Left cardiac atrium (tissue), 4 donors: ENCODE measurements around the gene PPP2CA. TPM values are rescaled to one million over a fixed set of nuclear protein-coding genes. Genes with fewer than 3 reads are reported as not detected.
"Not testable (repeated sequence)": the region's sequence is repeated elsewhere in the genome, so short reads cannot be mapped to it uniquely, and the experiment has no call there.

ENCODE experiments used
- ATAC-seq, 2 donors: fragments of 200-7000 bp; cut with Tn5 transposase; one replicate each; pipeline ENCODE4 v1.9.1; 2020; ENCODE audit warnings: mild to moderate bottlenecking in 2 of 2, moderate library complexity in 2 of 2
- DNase-seq: peaks from one replicate; pipeline ENCODE4 v3.0.0-alpha.2; 2020
- intact Hi-C, 2 donors: fragments of 100-400 bp; cut with DNase I; formaldehyde crosslinking; loops; one replicate each; pipeline versions ENCODE4 v1.14.1 to v1.15.1; 2022 to 2023
- total RNA-seq, 2 donors: library from RNA; stranded (reverse); fragmentation: NEBNext Ultra II Directional; extraction: Animal tissue kit (Norgen Biotek cat#: 25700); gene quantifications; one replicate each; pipeline ENCODE4 v1.2.1, GENCODE V29; 2021
- donor health status: DM: no; HTN: yes; CAD: no.
- donor health status: DM: no; HTN: yes; CAD: no; lungs with severe emphysema.
- donor health status: DM: yes; HTN: yes; CAD: no.
- donor health status: Dilated cardiomyopathy.

PPP2CA gene
- total RNA-seq, 2 donors from 2014 or later, result 115 to 157 TPM

GRCh38 chr5:134247428-134248224, 21.8 kb upstream of the PPP2CA start:
- intact Hi-C loops, result no loop called here
- ATAC-seq (peak in 1 of 2 donors; percentile 70), DNase-seq (no peak)

DNA sequence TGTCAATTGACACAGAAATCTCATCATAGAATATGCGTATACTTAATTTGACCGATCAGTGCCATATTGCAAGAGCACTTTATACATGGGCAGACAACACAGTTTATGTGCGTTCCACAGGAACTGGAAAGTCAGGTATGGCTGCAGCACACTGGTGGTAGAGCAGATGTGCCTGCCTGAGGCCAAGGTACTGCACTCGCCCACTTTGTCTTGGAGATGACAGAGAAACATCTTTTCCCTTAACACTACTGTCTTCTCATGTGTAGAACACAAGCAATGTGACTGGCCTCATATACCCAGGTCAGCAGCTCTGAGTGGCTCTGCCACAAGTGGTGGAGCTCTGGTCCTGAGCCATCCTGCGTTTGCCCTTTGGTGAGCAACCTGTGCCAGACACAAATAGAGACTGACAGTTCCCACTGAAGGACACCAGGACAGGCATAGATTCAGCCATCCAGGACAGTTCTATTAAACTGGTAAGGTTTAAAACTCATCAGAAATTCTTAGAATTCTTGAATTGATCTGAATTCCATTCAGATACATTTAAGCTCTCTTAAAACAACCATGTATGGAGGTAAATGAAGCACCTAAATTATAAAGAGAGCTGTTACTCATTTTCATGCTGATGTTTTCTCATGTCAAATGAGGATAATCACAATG, 21.0 kb upstream of the PPP2CA start:
- DNase-seq, result no peak
- peak; percentile 46 to 48 for ATAC-seq
- intact Hi-C loops, result no loop called here

- DNase-seq (no peak), ATAC-seq (no peak)
- intact Hi-C loops, result no loop called here
Measured at GRCh38 chr5:134245692-134246091, 19.8 kb upstream of the PPP2CA start.

DNA sequence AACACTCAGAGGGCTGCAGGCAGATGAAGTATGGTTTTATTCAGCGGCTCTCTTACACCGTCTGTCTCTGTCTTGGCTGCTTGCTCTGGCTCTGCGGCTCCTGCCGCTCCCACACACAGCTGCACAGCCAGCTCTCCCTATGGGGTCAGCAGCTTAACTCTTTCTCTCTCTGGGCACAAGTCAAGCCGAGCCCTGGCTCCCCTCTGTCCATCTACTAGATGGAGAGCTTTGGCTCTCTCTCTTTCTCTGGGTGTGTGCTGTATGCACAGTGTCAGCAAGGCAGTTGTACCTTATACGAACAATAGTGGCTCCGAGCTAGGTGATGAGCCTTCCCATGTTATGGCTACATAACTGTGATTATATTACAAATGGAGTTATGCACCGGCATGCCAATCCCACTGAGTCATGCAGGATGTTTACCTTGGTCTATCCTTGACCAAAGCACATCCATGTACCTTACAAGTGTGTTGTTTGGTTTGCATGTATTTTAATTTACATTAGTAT, 19.3 kb upstream of the PPP2CA start:
- DNase-seq (no peak), ATAC-seq (peak in 1 of 2 donors; percentile 68)
- intact Hi-C loops, result no loop called here

DNA sequence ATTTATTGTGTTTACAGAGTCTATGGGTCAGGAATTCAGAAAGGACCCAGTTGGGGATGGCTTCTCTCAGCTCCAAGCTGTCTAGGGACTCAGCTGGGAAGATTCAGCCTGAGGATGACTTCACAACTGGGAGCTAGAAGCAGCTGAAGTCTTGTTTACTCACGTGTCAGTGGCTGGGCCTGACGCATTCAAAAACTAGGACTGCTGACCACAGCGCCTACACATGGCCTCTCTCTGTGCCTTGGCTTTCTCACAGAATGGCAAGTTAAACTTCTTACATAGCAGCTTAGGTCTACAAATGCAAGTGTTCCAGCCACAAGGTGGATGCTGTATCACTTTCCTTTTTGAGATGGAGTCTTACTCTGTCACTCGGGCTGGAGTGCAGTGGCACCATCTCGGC, 16.3 kb upstream of the PPP2CA start:
- peak; percentile 34 for DNase-seq
- ATAC-seq, result peak in 1 of 2 donors; percentile 73
- intact Hi-C loops, result no loop called here

GRCh38 chr5:134240421-134240962, 14.6 kb upstream of the PPP2CA start:
- intact Hi-C loops, result no loop called here
- DNase-seq (no peak), ATAC-seq (peak; percentile 56 to 79)

DNA sequence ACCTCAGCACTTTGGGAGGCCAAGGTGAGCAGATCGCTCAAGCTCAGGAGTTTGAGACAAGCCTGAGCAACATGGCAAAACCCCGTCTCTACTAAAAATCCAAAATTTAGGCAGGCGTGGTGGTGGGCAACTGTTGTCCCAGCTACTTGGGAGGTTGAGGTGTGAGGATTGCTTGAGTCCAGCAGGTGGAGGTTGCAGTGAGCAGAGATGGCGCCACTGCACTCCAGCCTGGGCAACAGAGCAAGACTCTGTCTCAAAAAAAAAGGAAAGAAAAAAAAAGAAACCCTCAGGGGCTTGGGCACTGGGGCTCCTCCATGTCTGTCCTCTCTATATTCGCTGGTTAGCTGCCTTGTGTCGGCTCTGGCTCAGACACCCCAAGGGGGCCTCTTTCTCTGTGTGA, 10.9 kb upstream of the PPP2CA start:
- intact Hi-C loops, result no loop called here
- no peak for DNase-seq
- ATAC-seq, result no peak

- intact Hi-C loops, result no loop called here
- peak; percentile 62 to 82 for ATAC-seq
- no peak for DNase-seq
Measured at GRCh38 chr5:134236318-134236717, 10.4 kb upstream of the PPP2CA start.

GRCh38 chr5:134228624-134229023, 2.8 kb upstream of the PPP2CA start:
- ATAC-seq (no peak), DNase-seq (no peak)
- intact Hi-C loops, result no loop called here

DNA sequence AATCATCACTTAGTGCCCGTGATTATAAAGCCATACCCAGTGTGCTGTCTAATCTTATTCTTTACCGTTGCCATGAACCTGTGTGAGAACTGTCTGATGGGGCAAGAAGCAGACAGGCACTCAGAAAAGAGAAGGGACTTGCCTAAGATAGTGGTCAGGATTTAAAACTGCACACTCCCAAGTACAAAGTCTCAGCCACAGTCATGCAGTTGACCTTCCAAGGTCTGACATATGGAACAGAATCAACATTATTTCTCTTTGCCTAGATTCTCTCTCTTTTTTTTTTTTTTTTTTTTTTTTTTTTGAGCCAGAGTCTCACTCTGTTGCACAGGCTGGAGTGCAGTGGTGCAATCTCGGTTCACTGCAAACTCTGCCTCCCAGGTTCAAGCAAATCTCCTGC, 1.9 kb upstream of the PPP2CA start:
- ATAC-seq (no peak), DNase-seq (no peak)
- intact Hi-C loops, result no loop called here

GRCh38 chr5:134227259-134227658, 1.4 kb upstream of the PPP2CA start:
- intact Hi-C loops, result no loop called here
- DNase-seq (peak; percentile 36), ATAC-seq (peak in 1 of 2 donors; percentile 38)

DNA sequence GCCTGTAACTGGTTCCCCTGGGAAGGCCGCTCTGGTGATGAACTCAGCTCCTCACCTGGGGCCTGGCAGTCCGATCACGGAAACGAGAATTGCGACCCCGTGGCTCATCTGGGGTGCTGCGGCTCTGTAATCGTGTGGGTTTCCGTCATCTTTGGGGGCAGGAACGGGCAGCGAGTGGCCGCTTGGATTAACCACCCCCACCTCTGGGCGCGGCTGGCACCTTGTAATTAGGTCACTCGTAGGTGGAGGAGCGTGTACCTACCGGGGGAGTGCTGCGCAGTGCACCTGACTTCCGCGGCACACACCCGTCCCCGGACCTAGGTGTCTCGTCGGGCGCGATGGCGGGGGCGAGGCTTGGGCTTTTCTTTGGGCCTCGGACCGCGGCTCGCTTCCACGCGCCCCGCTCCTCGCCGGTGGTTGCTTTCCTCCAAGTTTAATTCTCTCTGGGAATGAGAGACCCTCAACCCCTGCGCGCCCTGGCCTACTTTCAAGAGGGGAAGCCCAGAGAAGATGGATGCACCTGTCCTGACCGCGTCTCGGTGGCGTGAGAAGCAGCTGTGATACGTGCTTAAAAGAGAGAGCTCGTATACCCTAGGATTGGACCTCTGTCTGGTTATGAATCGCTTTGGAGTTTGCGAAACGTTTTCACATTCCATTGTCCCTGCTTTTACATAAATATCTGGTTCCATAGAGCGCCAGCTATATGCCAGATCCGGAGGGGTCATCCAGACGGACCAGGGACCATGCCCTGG, 744 bp upstream of the PPP2CA start:
- DNase-seq, result no peak
- peak; percentile 9 to 51 for ATAC-seq
- intact Hi-C loops, result no loop called here

DNA sequence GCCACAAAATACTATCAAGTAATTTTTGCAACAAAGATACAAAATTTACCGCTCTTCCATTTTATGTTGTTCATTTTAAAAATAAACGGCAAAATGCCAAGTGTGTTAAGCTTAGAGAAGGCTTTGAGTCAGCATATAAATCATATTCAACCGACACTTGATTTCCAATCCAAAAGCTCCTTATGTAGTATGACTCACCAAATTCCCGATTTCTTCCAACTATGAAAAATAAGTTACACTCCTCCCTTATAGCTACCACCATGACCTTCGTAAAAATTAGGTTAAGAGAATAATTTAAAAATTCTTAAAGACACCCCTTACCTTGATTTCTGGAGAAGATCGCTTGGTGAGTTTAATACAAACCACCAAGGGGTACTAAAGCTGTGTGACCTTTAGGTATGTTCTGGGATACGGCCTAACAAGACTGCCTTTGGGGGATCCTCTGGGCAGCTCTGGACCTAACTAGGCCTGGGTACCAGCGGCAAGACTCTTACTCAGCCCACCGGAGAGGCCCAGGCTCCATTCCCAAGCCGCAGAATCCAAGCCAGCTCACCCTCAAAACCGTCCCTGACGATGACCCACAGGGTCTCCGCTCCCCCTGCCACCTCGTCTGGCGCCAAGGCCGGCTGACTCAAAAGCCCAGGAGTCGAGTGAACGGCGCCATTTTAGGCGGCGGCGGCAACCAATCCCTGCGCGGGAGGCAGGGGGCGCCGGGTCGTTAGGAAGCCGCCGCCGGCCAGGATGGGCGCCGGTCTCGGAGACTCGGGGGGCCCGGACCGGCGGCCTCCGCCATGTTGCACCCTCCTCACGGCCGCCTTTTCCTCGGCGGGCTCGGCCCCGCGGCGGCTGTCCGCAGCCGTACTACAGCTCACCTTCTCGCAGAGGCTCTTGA, 739 bp downstream of the PPP2CA start:
- intact Hi-C loops, result no loop called here
- DNase-seq (peak; percentile 73), ATAC-seq (peak; percentile 61)

DNA sequence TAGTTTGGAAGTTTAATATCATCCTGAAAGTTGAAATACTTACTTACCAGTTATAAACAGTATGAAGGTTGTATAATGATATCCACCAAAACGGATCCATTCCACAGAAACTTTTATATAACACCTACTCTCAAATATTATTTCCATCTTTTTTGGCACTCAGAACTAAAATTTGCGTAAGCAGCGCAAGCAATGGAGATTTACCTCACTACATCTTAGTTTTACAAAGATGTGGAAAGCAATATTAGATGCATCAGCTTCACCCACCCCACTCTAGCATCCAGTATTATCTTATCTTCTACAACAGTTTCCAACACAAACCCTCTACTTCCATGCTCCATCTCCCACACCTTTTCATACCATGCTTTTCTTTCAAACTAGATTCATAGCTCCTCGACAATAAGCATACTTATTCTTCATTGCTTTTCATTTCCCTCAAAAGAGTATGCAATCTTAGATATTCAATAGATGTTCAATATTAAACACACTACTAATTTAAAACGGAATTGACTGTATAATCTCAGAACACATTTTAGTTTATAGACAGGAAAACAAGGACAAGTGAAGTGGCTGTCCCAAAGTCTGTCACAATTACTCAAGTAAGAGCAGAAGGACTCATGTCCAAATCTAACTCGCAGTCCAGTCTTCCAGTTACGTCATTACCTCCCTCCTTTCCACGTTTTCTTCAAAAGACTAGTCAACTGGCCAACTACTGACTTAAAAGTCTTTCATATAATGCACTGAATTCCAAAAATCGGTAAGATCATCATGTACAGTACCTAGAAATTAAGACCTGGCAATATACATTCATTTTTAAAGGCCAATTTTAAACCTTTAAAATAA, 2.2 kb downstream of the PPP2CA start:
- DNase-seq, result no peak
- intact Hi-C loops, result no loop called here
- no peak for ATAC-seq

- intact Hi-C loops, DNase-seq, ATAC-seq: not testable (repeated sequence)
Measured at GRCh38 chr5:134221690-134222089, 4.2 kb downstream of the PPP2CA start.

DNA sequence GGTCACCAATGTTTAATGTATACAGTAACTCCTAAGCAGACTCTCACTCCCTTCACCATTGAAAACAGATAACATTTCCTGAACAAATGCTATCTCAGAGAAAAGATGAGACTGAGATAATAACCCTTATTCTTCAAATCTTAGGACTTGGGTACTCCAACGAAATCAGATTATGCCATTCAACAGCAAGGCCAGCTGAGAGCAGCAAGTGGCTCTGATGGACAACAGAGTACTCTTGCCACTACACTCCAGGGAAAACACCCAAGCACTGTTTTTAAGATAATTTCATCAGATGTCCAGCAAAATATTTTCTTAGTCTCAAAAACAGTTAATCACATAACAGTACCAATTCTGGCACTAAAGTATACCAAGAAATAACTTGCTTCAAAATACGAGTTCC, 10.1 kb downstream of the PPP2CA start:
- ATAC-seq, result peak in 1 of 2 donors; percentile 51
- DNase-seq, result no peak
- intact Hi-C loops, result no loop called here

DNA sequence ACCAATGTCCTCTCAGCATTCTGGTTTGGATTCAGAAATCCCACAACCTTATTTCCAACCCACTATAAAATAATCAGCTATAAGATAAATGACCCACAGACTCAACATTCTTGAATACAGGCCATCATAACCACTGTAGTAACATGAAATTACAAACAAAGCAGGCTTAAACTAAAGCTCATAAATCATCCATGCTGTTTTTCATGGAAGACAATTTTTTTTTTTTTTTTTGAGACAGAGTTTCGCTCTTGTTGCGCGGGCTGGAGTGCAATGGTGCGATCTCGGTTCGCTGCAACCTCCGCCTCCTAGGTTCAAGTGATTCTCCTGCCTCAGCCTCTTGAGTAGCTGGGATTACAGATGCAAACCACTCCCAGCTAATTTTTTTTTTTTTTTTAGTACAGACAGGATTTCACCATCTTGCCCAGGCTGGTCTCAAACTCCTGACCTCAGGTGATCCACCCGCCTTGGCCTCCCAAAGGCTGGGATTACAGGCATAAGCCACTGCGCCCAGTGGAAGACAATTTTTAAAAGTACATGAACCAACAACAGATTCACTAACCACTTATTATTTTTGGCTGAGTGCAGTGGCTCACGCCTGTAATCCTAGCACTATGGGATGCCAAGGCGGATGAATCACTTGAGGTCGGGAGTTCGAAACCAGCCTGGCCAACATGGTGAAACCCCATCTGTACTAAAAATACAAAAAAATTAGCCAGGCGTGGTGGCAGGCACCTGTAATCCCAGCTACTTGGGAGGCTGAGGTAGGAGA, 14.4 kb downstream of the PPP2CA start:
- intact Hi-C loops, ATAC-seq, DNase-seq: not testable (repeated sequence)
